PC-9 (cell line): ENCODE data around the gene RFWD3.

Experiments
- EZH2 ChIP-seq: fragments of 200-600 bp; sonication (generic); IDR thresholded peaks from 2 replicates; pipeline ENCODE4 v1.8.0; 2017; ENCODE audit warnings: antibody characterized with exemption, low read depth
- TF ChIP-seq, protein P1 (sequence below): fragments of 200-600 bp; sonication (generic); conservative IDR thresholded peaks from 2 replicates; pipeline ENCODE4 v1.6.1; 2017; ENCODE audit warnings: mixed run types, antibody characterized with exemption, mild to moderate bottlenecking, moderate library complexity

DNA sequence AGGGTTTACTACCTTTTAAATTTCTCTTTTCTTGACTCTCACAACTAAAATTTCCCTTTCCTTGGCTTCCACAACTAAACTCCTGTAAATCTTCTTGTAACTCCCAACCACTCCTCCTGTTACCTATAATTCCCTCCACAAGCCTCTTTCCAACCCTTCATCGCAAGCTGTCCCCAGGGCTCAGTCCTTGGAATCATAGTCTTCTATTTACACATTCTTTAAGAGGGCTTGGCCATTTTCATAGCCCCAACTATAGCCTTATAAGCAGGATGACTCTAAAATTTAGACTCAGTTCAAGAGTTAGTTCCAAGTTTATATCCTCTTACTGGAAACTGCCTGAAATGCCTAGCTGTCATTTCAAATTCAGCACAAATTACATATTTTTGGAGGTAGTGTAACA is 83.7 kb downstream of the RFWD3 start:
- no peak for TF ChIP-seq EZH2
- TF ChIP-seq, protein P1, sequence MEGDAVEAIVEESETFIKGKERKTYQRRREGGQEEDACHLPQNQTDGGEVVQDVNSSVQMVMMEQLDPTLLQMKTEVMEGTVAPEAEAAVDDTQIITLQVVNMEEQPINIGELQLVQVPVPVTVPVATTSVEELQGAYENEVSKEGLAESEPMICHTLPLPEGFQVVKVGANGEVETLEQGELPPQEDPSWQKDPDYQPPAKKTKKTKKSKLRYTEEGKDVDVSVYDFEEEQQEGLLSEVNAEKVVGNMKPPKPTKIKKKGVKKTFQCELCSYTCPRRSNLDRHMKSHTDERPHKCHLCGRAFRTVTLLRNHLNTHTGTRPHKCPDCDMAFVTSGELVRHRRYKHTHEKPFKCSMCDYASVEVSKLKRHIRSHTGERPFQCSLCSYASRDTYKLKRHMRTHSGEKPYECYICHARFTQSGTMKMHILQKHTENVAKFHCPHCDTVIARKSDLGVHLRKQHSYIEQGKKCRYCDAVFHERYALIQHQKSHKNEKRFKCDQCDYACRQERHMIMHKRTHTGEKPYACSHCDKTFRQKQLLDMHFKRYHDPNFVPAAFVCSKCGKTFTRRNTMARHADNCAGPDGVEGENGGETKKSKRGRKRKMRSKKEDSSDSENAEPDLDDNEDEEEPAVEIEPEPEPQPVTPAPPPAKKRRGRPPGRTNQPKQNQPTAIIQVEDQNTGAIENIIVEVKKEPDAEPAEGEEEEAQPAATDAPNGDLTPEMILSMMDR, result no peak
